ENCODE data around the gene OR14A16. TPM values are rescaled to one million over a fixed set of nuclear protein-coding genes. Genes with fewer than 3 reads are reported as not detected.

The OR14A16 gene, protein sequence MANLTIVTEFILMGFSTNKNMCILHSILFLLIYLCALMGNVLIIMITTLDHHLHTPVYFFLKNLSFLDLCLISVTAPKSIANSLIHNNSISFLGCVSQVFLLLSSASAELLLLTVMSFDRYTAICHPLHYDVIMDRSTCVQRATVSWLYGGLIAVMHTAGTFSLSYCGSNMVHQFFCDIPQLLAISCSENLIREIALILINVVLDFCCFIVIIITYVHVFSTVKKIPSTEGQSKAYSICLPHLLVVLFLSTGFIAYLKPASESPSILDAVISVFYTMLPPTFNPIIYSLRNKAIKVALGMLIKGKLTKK
- total RNA-seq (2021; fragmentation: NEBNext Ultra II Directional; extraction: Animal tissue kit (Norgen Biotek cat#: 25700)), result not detected
- long read RNA-seq, result 0 reads

DNA sequence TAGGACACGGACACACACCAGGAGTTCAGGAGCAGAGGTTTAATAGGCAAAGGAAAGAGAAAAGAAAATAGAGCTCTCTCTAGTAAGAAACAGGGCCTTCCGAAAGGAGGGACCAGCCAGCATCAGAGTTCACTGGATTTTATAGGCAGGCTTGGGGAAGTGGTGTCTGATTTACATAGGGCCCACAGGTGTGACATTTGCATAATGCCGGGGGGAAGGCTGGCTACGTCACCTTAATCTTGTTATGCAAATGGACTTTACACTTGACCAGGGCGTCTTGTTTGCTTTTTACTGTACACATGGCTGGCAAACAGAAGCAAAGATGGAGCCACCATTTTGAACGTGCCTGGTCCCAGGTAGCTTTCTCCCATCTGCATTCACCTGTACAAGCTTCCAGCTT, at the start of gene OR14A16:
TSS of gene OR14A16 (minus strand) at position 97 of the 400 bp plus-strand sequence. CDS start 8,390 bp downstream, outside the sequence.
- H3K4me3 Mint-ChIP-seq, result no peak within 1 kb of the TSS

DNA sequence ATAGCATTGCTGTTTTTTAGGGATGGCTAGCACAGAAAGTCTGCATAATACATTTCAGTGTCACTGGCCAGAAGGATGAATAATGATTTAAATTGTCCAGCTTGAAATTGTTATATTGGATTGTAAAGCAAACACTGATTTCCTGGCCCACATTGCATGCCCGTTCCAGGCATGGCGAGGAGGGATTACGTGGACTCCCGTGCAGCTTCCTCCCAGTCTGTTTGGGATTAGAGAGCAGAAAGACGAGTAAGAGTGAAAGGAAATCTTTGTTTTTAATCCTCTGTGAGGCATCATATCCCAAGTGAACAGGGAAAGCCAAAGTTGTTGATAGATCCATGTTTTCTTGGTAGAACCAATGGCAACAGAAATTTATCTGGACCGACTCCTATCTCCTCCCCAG, 41.5 kb upstream of the OR14A16 start:
- Mint-ChIP-seq H3K4me1 (ENCODE audit: low read depth) (peaks cover 12% of the 10 kb centered on the region; the same call in 1 of the 2 replicates), H3K4me3 (peak overlapping the region; percentile 68; the same call in 1 of the 2 replicates), H3K9me3 (peaks cover 20% of the 10 kb centered on the region), H3K27ac (peak overlapping the region; percentile 89; the same call in 1 of the 2 replicates), H3K27me3 (ENCODE audit: insufficient read depth) (no peaks in the 10 kb centered on the region), H3K36me3 (ENCODE audit: low read depth) (peaks cover 5% of the 10 kb centered on the region)
- TF ChIP-seq, protein P1, sequence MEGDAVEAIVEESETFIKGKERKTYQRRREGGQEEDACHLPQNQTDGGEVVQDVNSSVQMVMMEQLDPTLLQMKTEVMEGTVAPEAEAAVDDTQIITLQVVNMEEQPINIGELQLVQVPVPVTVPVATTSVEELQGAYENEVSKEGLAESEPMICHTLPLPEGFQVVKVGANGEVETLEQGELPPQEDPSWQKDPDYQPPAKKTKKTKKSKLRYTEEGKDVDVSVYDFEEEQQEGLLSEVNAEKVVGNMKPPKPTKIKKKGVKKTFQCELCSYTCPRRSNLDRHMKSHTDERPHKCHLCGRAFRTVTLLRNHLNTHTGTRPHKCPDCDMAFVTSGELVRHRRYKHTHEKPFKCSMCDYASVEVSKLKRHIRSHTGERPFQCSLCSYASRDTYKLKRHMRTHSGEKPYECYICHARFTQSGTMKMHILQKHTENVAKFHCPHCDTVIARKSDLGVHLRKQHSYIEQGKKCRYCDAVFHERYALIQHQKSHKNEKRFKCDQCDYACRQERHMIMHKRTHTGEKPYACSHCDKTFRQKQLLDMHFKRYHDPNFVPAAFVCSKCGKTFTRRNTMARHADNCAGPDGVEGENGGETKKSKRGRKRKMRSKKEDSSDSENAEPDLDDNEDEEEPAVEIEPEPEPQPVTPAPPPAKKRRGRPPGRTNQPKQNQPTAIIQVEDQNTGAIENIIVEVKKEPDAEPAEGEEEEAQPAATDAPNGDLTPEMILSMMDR (IDR thresholded peaks at IDR 0.05), result no peak
- no peak for DNase-seq

More for the DNA sequence above, at the start of gene OR14A16:
- TF ChIP-seq, protein P1 (IDR thresholded peaks at IDR 0.05), result no peak
- H3K27ac Mint-ChIP-seq, result no peak within 1 kb of the TSS
- H3K9me3 Mint-ChIP-seq, result peaks cover 22% of the 10 kb centered on the region
- H3K4me1 Mint-ChIP-seq (ENCODE audit: low read depth), result peaks cover 3% of the 10 kb centered on the region; the same call in 1 of the 2 replicates
- no peaks in the 10 kb centered on the region; the same call in 1 of the 2 replicates for H3K27me3 Mint-ChIP-seq (ENCODE audit: insufficient read depth)
- no peak for DNase-seq
- H3K36me3 Mint-ChIP-seq (ENCODE audit: low read depth), result no peaks in the 10 kb centered on the region

DNA sequence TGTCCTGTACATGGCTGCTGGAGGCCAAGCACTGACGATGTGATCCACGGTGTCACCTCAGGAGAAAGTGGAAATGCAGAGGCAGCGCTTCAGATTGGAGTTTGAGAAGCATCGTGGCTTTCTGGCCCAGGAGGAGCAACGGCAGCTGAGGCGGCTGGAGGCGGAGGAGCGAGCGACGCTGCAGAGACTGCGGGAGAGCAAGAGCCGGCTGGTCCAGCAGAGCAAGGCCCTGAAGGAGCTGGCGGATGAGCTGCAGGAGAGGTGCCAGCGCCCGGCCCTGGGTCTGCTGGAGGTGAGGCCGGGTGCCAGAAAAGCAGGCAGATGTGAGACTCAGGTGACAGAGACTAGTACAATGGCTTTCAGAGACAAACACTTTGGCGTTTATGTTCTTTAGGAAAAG, 40.7 kb upstream of the OR14A16 start:
- TF ChIP-seq, protein P1 (IDR thresholded peaks at IDR 0.05), result no peak
- Mint-ChIP-seq H3K9me3 (peaks cover 18% of the 10 kb centered on the region), H3K36me3 (ENCODE audit: low read depth) (peaks cover 5% of the 10 kb centered on the region), H3K27ac (peak overlapping the region; percentile 89; the same call in 1 of the 2 replicates), H3K4me3 (no peak overlapping the region), H3K27me3 (ENCODE audit: insufficient read depth) (no peaks in the 10 kb centered on the region; the same call in 1 of the 2 replicates), H3K4me1 (ENCODE audit: low read depth) (peaks cover 12% of the 10 kb centered on the region; the same call in 1 of the 2 replicates)
- DNase-seq, result no peak

DNA sequence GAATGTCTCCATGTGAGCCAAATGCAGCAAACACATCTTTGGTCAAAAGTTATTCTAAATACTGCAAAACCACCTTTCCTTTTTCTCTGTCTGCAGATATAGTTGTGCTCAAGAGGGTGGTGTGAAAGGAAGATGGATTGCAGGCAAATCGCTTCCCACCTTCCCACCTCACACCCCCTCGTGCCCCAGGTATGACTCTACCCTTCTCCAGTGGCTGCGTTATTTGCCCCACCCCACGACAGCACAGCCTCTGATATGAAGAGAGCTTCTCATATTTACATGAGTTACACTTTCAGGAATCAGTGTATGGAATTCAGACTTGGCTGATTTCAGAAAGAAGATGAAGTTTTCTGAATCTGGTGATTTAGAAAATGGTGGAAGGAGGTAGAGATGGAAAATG, 38.8 kb upstream of the OR14A16 start:
- TF ChIP-seq, protein P1 (IDR thresholded peaks at IDR 0.05), result no peak
- Mint-ChIP-seq H3K9me3 (peaks cover 19% of the 10 kb centered on the region), H3K27ac (no peak overlapping the region), H3K4me1 (ENCODE audit: low read depth) (peaks cover 12% of the 10 kb centered on the region; the same call in 1 of the 2 replicates), H3K27me3 (ENCODE audit: insufficient read depth) (no peaks in the 10 kb centered on the region; the same call in 1 of the 2 replicates), H3K4me3 (no peak overlapping the region), H3K36me3 (ENCODE audit: low read depth) (peaks cover 10% of the 10 kb centered on the region)
- DNase-seq, result no peak

DNA sequence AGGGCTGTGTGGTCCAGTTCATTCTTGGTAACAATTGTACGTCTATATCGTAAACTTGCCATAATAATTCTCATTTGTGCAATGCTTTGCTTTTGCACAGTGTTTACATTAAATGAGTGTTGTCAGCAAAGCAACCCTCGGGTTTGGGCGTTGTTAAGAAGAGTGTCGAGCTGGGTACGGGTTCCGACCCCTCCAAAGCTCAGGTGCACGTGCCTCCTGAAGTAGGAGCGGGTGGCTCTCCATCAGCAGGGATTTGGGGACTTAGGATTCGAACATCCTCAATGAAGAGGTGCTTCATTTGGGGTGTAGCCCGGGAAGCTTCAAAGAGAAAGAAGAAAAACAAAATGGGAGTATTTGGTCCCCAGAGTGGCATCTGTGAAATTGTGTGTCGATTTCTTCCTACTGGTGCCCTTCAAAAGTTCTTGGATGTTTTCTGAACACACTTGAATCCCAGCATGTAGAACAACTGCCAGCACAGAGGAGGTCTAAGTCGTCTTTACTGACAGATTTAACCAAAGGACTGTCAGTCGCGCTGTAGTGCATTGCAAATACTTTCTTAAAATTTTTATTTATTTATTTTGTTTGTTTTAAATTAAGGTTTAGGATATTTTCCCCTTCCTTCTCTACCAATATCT, 34.2 kb upstream of the OR14A16 start:
- H3K4me1 Mint-ChIP-seq (ENCODE audit: low read depth), result peaks cover 11% of the 10 kb centered on the region; the same call in 1 of the 2 replicates
- peaks cover 7% of the 10 kb centered on the region; the same call in 1 of the 2 replicates for H3K36me3 Mint-ChIP-seq (ENCODE audit: low read depth)
- no peak overlapping the region for H3K4me3 Mint-ChIP-seq
- H3K27ac Mint-ChIP-seq, result no peak overlapping the region
- DNase-seq, result no peak
- H3K9me3 Mint-ChIP-seq, result peaks cover 33% of the 10 kb centered on the region
- H3K27me3 Mint-ChIP-seq (ENCODE audit: insufficient read depth), result no peaks in the 10 kb centered on the region; the same call in none of the 2 replicates
- TF ChIP-seq, protein P1 (IDR thresholded peaks at IDR 0.05), result no peak

All from HFFc6 (cell line).